ENCODE data around the gene KIF1B. TPM values are rescaled to one million over a fixed set of nuclear protein-coding genes. Genes with fewer than 3 reads are reported as not detected.

Gene KIF1B
- total RNA-seq, 1 experiment from 2014 or later: 28.1 TPM

DNA sequence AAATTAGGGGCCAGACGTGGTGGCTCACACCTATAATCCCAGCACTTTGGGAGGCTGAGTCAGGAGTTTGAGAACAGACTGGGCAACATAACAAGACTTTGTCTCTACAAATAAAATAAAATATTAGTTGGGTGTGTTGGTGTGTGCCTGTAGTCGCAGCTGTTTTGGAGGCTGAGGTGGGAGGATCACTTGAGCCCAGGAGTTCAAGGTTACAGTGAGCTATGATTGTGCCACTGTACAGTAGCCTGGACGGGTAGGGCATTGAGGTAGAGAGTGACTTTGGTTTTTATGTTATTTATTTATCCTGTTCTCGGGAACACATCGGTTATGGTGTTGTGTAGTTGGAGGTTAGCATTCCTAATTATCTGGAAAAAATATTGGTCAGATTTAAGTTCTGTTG lies 19.5 kb downstream of the KIF1B start:
- RAD21 ChIA-PET (ENCODE audit: low non-redundant PET in 1 of 2, low total read pairs in 2 of 2, uncharacterized antibody in 2 of 2, unreplicated experiment in 2 of 2): interaction anchor here in 1 of 2 experiments (0.7 kb wide), 1 partner anchor 164 kb away, joined by 5 read pairs; no protein-coding TSS in a partner anchor
- peak overlapping the region; percentile 35; the same call in 1 of the 2 replicates for H3K27ac ChIP-seq (ENCODE audit: low read depth, low read length)
- no peaks in the 10 kb centered on the region for H3K9me3 ChIP-seq (ENCODE audit: control insufficient read depth in 1 of 2, insufficient read depth in 1 of 2, low read depth in 1 of 2, low read length in 2 of 2)
- no peak for DNase-seq (ENCODE audit: low read depth, low spot score)
- H3K4me3 ChIP-seq (replicated peaks in 1 of 2; ENCODE audit: low read depth in 1 of 2, low read length in 2 of 2): 0 out of 4 replicates have a peak overlapping the region, but pooled peaks of 1 of the 2 experiments have one; percentile 4
- ATAC-seq: no peak
- H3K27me3 ChIP-seq (ENCODE audit: insufficient read depth, low read length): no peaks in the 10 kb centered on the region
- CTCF ChIA-PET: no interaction called here
- no peaks in the 10 kb centered on the region for H4K20me1 ChIP-seq (ENCODE audit: insufficient read depth)
- H3K9me2 ChIP-seq (ENCODE audit: insufficient read depth): no peaks in the 10 kb centered on the region
- intact Hi-C loops (cut with micrococcal nuclease): no loop called here
- POLR2A ChIA-PET: no interaction called here
- H3K79me2 ChIP-seq (ENCODE audit: insufficient read depth, low read length): peaks cover 57% of the 10 kb centered on the region
- TF ChIP-seq, protein P1, sequence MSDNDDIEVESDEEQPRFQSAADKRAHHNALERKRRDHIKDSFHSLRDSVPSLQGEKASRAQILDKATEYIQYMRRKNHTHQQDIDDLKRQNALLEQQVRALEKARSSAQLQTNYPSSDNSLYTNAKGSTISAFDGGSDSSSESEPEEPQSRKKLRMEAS (IDR thresholded peaks at IDR 0.05): no peak
- TF ChIP-seq ELF1 (IDR thresholded peaks at IDR 0.05; ENCODE audit: borderline replicate concordance, low read depth): no peak
- TF ChIP-seq ZFX (IDR thresholded peaks at IDR 0.05): no peak
- no peak for TF ChIP-seq CEBPB (IDR thresholded peaks at IDR 0.05; ENCODE audit: low read depth)
- no peak for TF ChIP-seq TCF7L2 (IDR thresholded peaks at IDR 0.05; ENCODE audit: borderline replicate concordance, extremely low read depth, insufficient read depth, insufficient read length)
- TF ChIP-seq FOSL1 (IDR thresholded peaks at IDR 0.05; ENCODE audit: low read depth): no peak
- no peak for TF ChIP-seq EGR1 (IDR thresholded peaks at IDR 0.05; ENCODE audit: low read depth)
- no peak for TF ChIP-seq SRF (IDR thresholded peaks at IDR 0.05; ENCODE audit: low read depth)
- TF ChIP-seq, protein P2, sequence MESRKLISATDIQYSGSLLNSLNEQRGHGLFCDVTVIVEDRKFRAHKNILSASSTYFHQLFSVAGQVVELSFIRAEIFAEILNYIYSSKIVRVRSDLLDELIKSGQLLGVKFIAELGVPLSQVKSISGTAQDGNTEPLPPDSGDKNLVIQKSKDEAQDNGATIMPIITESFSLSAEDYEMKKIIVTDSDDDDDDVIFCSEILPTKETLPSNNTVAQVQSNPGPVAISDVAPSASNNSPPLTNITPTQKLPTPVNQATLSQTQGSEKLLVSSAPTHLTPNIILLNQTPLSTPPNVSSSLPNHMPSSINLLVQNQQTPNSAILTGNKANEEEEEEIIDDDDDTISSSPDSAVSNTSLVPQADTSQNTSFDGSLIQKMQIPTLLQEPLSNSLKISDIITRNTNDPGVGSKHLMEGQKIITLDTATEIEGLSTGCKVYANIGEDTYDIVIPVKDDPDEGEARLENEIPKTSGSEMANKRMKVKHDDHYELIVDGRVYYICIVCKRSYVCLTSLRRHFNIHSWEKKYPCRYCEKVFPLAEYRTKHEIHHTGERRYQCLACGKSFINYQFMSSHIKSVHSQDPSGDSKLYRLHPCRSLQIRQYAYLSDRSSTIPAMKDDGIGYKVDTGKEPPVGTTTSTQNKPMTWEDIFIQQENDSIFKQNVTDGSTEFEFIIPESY (IDR thresholded peaks at IDR 0.05; ENCODE audit: extremely low read depth, insufficient replicate concordance, low read length): no peak
- no peak for TF ChIP-seq SP1 (IDR thresholded peaks at IDR 0.05; ENCODE audit: low read depth)
- no peak for TF ChIP-seq JUND (IDR thresholded peaks at IDR 0.05)
- no peak for TF ChIP-seq EZH2phosphoT487 (IDR thresholded peaks at IDR 0.05; ENCODE audit: borderline replicate concordance)
- TF ChIP-seq CBX3 (IDR thresholded peaks at IDR 0.05; ENCODE audit: low read depth): no peak
- TF ChIP-seq, protein P3, sequence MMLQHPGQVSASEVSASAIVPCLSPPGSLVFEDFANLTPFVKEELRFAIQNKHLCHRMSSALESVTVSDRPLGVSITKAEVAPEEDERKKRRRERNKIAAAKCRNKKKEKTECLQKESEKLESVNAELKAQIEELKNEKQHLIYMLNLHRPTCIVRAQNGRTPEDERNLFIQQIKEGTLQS (IDR thresholded peaks at IDR 0.05): no peak
- TF ChIP-seq EZH2 (IDR thresholded peaks at IDR 0.05): no peak
- TF ChIP-seq YY1 (IDR thresholded peaks at IDR 0.05; ENCODE audit: extremely low read depth, insufficient replicate concordance, low read depth, low read length): no peak
- TF ChIP-seq, protein P4, sequence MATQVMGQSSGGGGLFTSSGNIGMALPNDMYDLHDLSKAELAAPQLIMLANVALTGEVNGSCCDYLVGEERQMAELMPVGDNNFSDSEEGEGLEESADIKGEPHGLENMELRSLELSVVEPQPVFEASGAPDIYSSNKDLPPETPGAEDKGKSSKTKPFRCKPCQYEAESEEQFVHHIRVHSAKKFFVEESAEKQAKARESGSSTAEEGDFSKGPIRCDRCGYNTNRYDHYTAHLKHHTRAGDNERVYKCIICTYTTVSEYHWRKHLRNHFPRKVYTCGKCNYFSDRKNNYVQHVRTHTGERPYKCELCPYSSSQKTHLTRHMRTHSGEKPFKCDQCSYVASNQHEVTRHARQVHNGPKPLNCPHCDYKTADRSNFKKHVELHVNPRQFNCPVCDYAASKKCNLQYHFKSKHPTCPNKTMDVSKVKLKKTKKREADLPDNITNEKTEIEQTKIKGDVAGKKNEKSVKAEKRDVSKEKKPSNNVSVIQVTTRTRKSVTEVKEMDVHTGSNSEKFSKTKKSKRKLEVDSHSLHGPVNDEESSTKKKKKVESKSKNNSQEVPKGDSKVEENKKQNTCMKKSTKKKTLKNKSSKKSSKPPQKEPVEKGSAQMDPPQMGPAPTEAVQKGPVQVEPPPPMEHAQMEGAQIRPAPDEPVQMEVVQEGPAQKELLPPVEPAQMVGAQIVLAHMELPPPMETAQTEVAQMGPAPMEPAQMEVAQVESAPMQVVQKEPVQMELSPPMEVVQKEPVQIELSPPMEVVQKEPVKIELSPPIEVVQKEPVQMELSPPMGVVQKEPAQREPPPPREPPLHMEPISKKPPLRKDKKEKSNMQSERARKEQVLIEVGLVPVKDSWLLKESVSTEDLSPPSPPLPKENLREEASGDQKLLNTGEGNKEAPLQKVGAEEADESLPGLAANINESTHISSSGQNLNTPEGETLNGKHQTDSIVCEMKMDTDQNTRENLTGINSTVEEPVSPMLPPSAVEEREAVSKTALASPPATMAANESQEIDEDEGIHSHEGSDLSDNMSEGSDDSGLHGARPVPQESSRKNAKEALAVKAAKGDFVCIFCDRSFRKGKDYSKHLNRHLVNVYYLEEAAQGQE (IDR thresholded peaks at IDR 0.05; ENCODE audit: low read depth): no peak
- no peak for TF ChIP-seq SIN3A (IDR thresholded peaks at IDR 0.05; ENCODE audit: low read depth)
- H3K36me3 ChIP-seq (ENCODE audit: control insufficient read depth in 1 of 2, insufficient read depth in 2 of 2, low read length in 2 of 2): no peaks in the 10 kb centered on the region
- H3K9ac ChIP-seq (ENCODE audit: low read length): no peak overlapping the region
- peak overlapping the region; percentile 72 for H3K4me2 ChIP-seq (ENCODE audit: low read length)
- no peak overlapping the region for H2AFZ ChIP-seq (ENCODE audit: low read depth, low read length, poor library complexity, severe bottlenecking)
- peaks cover 10 to 27% of the 10 kb centered on the region in 2 experiments for H3K4me1 ChIP-seq (ENCODE audit: control insufficient read depth in 1 of 2, insufficient read depth in 2 of 2, low read length in 2 of 2)
- BruUV-seq (replicated peaks): no TSS peak

All from HCT116 (cell line).